Measurements from ENCODE around the gene SYNGR3. TPM values are rescaled to one million over a fixed set of nuclear protein-coding genes. Genes with fewer than 3 reads are reported as not detected.
A peak's percentile ranks its signal among the peaks of the same experiment; 100 is the strongest.
"Not testable (repeated sequence)": the region's sequence is repeated elsewhere in the genome, so short reads cannot be mapped to it uniquely, and the experiment has no call there.

The SYNGR3 gene
- total and polyA plus RNA-seq, 5 experiments from 2014 or later, result 0.60 to 1.1 (median 0.77) TPM; not detected in 1

GRCh38 chr16:1960665-1961630 is 28.8 kb upstream of the SYNGR3 start:
- POLR2A ChIA-PET, result interaction anchor here (0.6 to 7.9 kb wide), 8 partner anchors 10 to 194 kb away, joined by 3 to 89 read pairs (median 5); partner anchors contain the start of genes EME2, GFER, MRPS34 and MSRB1
- Mint-ChIP-seq H3K36me3 (peaks cover 4 to 33% (median 14%) of the 10 kb centered on the region in 3 donors), H3K4me1 (peaks cover 25 to 55% (median 50%) of the 10 kb centered on the region in 4 donors), H3K27me3 (peaks cover 0 to 2% (median 0%) of the 10 kb centered on the region in 5 donors), H3K4me3 (peak overlapping the region; percentile 88 to 94 (median 91)), H3K9me3 (no peaks in the 10 kb centered on the region), H3K27ac (peak overlapping the region; percentile 75 to 96 (median 90))
- peak in 1 of 10 donors; percentile 28 for DNase-seq
- ATAC-seq, result no peak

GRCh38 chr16:1961651-1962067 is 28.1 kb upstream of the SYNGR3 start:
- no peak for ATAC-seq
- H3K36me3 Mint-ChIP-seq, result peaks cover 4 to 33% (median 14%) of the 10 kb centered on the region in 3 donors
- H3K4me1 Mint-ChIP-seq, result peaks cover 25 to 55% (median 50%) of the 10 kb centered on the region in 4 donors

GRCh38 chr16:1962161-1963153 is 27.3 kb upstream of the SYNGR3 start:
- not testable (repeated sequence) for H3K9me3 Mint-ChIP-seq, H3K27me3 Mint-ChIP-seq, ATAC-seq, DNase-seq
- Mint-ChIP-seq H3K27ac (peak overlapping the region in 9 of 10 donors; percentile 50 to 99 (median 95)), H3K4me3 (peak overlapping the region; percentile 89 to 97 (median 92)), H3K36me3 (peaks cover 4 to 33% (median 14%) of the 10 kb centered on the region in 3 donors), H3K4me1 (peaks cover 25 to 55% (median 50%) of the 10 kb centered on the region in 4 donors)
- POLR2A ChIA-PET, result interaction anchor here (1.1 to 7.9 kb wide), 4 partner anchors 8 to 242 kb away, joined by 4 to 89 read pairs (median 44); partner anchors contain the start of genes GFER, NOXO1, TBL3 and TRAF7

More at GRCh38 chr16:1961651-1962067, 28.1 kb upstream of the SYNGR3 start:
- Mint-ChIP-seq H3K4me3 (peak overlapping the region in 8 of 10 donors; percentile 33 to 92 (median 52)), H3K9me3 (no peaks in the 10 kb centered on the region), H3K27me3 (peaks cover 0 to 2% (median 0%) of the 10 kb centered on the region in 5 donors), H3K27ac (peak overlapping the region in 8 of 10 donors; percentile 35 to 98 (median 80))
- POLR2A ChIA-PET, result interaction anchor here (4.0 to 7.9 kb wide), 2 partner anchors 9 to 22 kb away, joined by 39 to 89 read pairs; partner anchors contain the start of genes GFER, NOXO1 and TBL3
- DNase-seq, result peak in 1 of 10 donors; percentile 15

GRCh38 chr16:1963806-1964505 is 25.8 kb upstream of the SYNGR3 start:
- H3K27ac Mint-ChIP-seq, result peak overlapping the region; percentile 93 to 99 (median 96)
- H3K4me1 Mint-ChIP-seq, result peaks cover 25 to 51% (median 50%) of the 10 kb centered on the region in 4 donors
- H3K9me3 Mint-ChIP-seq, result no peaks in the 10 kb centered on the region
- H3K27me3 Mint-ChIP-seq, result no peaks in the 10 kb centered on the region
- ATAC-seq (peak; percentile 15 to 23), DNase-seq (peak in 3 of 10 donors; percentile 17 to 64 (median 32))
- peak overlapping the region; percentile 89 to 97 (median 92) for H3K4me3 Mint-ChIP-seq
- POLR2A ChIA-PET, result interaction anchor here (0.9 to 7.9 kb wide), 39 partner anchors 8 to 1328 kb away, joined by 3 to 89 read pairs (median 5); partner anchors contain the start of genes EME2, FAHD1, GFER and HAGH
- H3K36me3 Mint-ChIP-seq, result peaks cover 4 to 33% (median 14%) of the 10 kb centered on the region in 3 donors

GRCh38 chr16:1964506-1965395 is 25.0 kb upstream of the SYNGR3 start, which contains the start of gene RPS2:
Gene RPS2 (minus strand): TSS chr16:1964826. CDS start chr16:1964625, 201 bp downstream.
- Mint-ChIP-seq H3K4me1 (peaks cover 24 to 48% (median 48%) of the 10 kb centered on the region in 4 donors), H3K36me3 (peaks cover 4 to 33% (median 14%) of the 10 kb centered on the region in 3 donors), H3K9me3 (no peaks in the 10 kb centered on the region), H3K4me3 (peak within 1 kb of the TSS; percentile 89 to 97 (median 94)), H3K27me3 (no peaks in the 10 kb centered on the region), H3K27ac (peak within 1 kb of the TSS; percentile 96 to 99 (median 97))
- peak; percentile 95 to 100 (median 98) for DNase-seq
- ATAC-seq, result peak; percentile 88 to 93
- POLR2A ChIA-PET, result interaction anchor here (0.6 to 7.9 kb wide), 48 partner anchors 9 to 1328 kb away, joined by 3 to 89 read pairs (median 4); partner anchors contain the start of genes ABCA3, EME2, FAHD1 and GFER

- H3K27me3 Mint-ChIP-seq, result no peaks in the 10 kb centered on the region
- no peaks in the 10 kb centered on the region for H3K9me3 Mint-ChIP-seq
- ATAC-seq (peak; percentile 4 to 7), DNase-seq (no peak)
- peaks cover 4 to 33% (median 14%) of the 10 kb centered on the region in 3 donors for H3K36me3 Mint-ChIP-seq
- peak overlapping the region; percentile 96 to 99 (median 97) for H3K27ac Mint-ChIP-seq
- H3K4me3 Mint-ChIP-seq, result peak overlapping the region; percentile 89 to 97 (median 94)
- POLR2A ChIA-PET, result interaction anchor here (0.6 to 7.9 kb wide), 40 partner anchors 8 to 1329 kb away, joined by 3 to 89 read pairs (median 5); partner anchors contain the start of genes EME2, FAHD1, GFER and HAGH
- peaks cover 20 to 45% (median 41%) of the 10 kb centered on the region in 4 donors for H3K4me1 Mint-ChIP-seq
Observed at GRCh38 chr16:1965396-1966001, 24.3 kb upstream of the SYNGR3 start.

GRCh38 chr16:1966460-1966859 is 23.3 kb upstream of the SYNGR3 start, which contains the start of gene RNF151:
Gene RNF151 (plus strand): TSS chr16:1966856. CDS start chr16:1966882, 26 bp downstream.
- no peaks in the 10 kb centered on the region for H3K27me3 Mint-ChIP-seq
- DNase-seq (no peak), ATAC-seq (no peak)
- peaks cover 4 to 27% (median 10%) of the 10 kb centered on the region in 3 donors for H3K36me3 Mint-ChIP-seq
- POLR2A ChIA-PET, result interaction anchor here (0.6 to 7.9 kb wide), 8 partner anchors 17 to 431 kb away, joined by 3 to 89 read pairs (median 10); partner anchors contain the start of genes GFER, NOXO1, NUBP2 and PKD1
- H3K9me3 Mint-ChIP-seq, result no peaks in the 10 kb centered on the region
- peak within 1 kb of the TSS; percentile 89 to 97 (median 94) for H3K4me3 Mint-ChIP-seq
- H3K27ac Mint-ChIP-seq, result peak within 1 kb of the TSS; percentile 96 to 99 (median 97)
- peaks cover 18 to 44% (median 40%) of the 10 kb centered on the region in 4 donors for H3K4me1 Mint-ChIP-seq

- Mint-ChIP-seq H3K27ac (no peak overlapping the region), H3K4me1 (peaks cover 27 to 47% (median 38%) of the 10 kb centered on the region in 4 donors), H3K4me3 (no peak overlapping the region), H3K36me3 (peaks cover 4 to 19% (median 4%) of the 10 kb centered on the region in 3 donors), H3K27me3 (no peaks in the 10 kb centered on the region), H3K9me3 (no peaks in the 10 kb centered on the region)
- DNase-seq (no peak), ATAC-seq (no peak)
- POLR2A ChIA-PET, result interaction anchor here (0.5 to 1.7 kb wide), 2 partner anchors 13 to 186 kb away, joined by 4 to 6 read pairs; partner anchors contain the start of gene TRAF7
Observed at GRCh38 chr16:1968146-1968953, 21.4 kb upstream of the SYNGR3 start.

Measured in naive thymus-derived CD8-positive, alpha-beta T cell (primary cell).